HepG2 (cell line): ENCODE measurements around the gene BRD1. TPM values are rescaled to one million over a fixed set of nuclear protein-coding genes. Genes with fewer than 3 reads are reported as not detected.

ENCODE experiments used
- ARID2 ChIP-seq: sonication (generic); formaldehyde crosslinking; IDR thresholded peaks from 2 replicates; pipeline ENCODE4 v1.8.1; 2022; ENCODE audit warnings: mild to moderate bottlenecking, missing genetic modification reagents, borderline replicate concordance
- DRAP1 ChIP-seq: IDR thresholded peaks from 2 replicates; pipeline ENCODE4 v1.6.1; 2016; ENCODE audit warnings: missing genetic modification reagents, missing compliant biosample characterization
- FOXA1 ChIP-seq, 2 experiments: fragments of 450-650 bp in 1 of 2; sonication (generic) in 1 of 2; formaldehyde crosslinking in 1 of 2; IDR thresholded peaks; 2 replicates each; pipeline versions ENCODE4 v1.4.0 to v1.6.1; 2016 to 2020; ENCODE audit warnings: missing genetic modification reagents in 1 of 2
- HNF4A ChIP-seq: sonication (generic); formaldehyde crosslinking; IDR thresholded peaks from 2 replicates; pipeline ENCODE4 v1.4.0; 2020; ENCODE audit warnings: missing genetic modification reagents
- IRF2 ChIP-seq: IDR thresholded peaks from 2 replicates; pipeline ENCODE4 v1.6.1; 2018; ENCODE audit warnings: missing genetic modification reagents, missing compliant biosample characterization
- KMT2A ChIP-seq: sonication (generic); formaldehyde crosslinking; IDR thresholded peaks from 2 replicates; pipeline ENCODE4 v1.4.0; 2020; ENCODE audit warnings: missing genetic modification reagents
- ZBTB42 ChIP-seq: sonication (generic); formaldehyde crosslinking; IDR thresholded peaks from 2 replicates; pipeline ENCODE4 v1.5.0; 2020; ENCODE audit warnings: mild to moderate bottlenecking, missing genetic modification reagents
- ZGPAT ChIP-seq: IDR thresholded peaks from 2 replicates; pipeline ENCODE4 v1.6.1; 2016; ENCODE audit warnings: mild to moderate bottlenecking
- ZNF501 ChIP-seq: sonication (generic); formaldehyde crosslinking; IDR thresholded peaks from 2 replicates; pipeline ENCODE4 v1.5.1; 2020; ENCODE audit warnings: mild to moderate bottlenecking, moderate library complexity, missing genetic modification reagents
- polyA plus RNA-seq, 8 experiments: library from polyadenylated mRNA; depleted of rRNA in 3 of 8; stranded (reverse) in 7 of 8; unstranded in 1 of 8; fragments of >200 nt; fragmentation: Illumina TruSeq in 4 of 8; extraction: Trizol in 4 of 8; gene quantifications; 2 replicates each; pipeline versions ENCODE4 v1.2.1 to v1.2.3, GENCODE V29; 2011 to 2016; ENCODE audit warnings: low read depth in 4 of 8, missing spikeins in 1 of 8, mixed read lengths in 1 of 8; ENCODE audit not compliant: insufficient read depth in 1 of 8
- total RNA-seq, 5 experiments: library from RNA; depleted of rRNA; stranded (reverse); fragments of >200 nt; fragmentation: Illumina TruSeq; extraction: Trizol; gene quantifications; 2 replicates each; pipeline ENCODE4 v1.2.3, GENCODE V29; 2016; ENCODE audit warnings: low read depth in 1 of 5
- TF ChIP-seq, protein P1 (sequence below): sonication (generic); formaldehyde crosslinking; conservative IDR thresholded peaks from 2 replicates; pipeline ENCODE4 v1.4.0; 2020; ENCODE audit warnings: mild to moderate bottlenecking, missing genetic modification reagents, moderate library complexity
- TF ChIP-seq, protein P2 (sequence below): sonication (generic); formaldehyde crosslinking; IDR thresholded peaks from 2 replicates; pipeline ENCODE4 v1.5.0; 2020; ENCODE audit warnings: missing genetic modification reagents
- TF ChIP-seq, protein P3 (sequence below): sonication (generic); formaldehyde crosslinking; IDR thresholded peaks from 2 replicates; pipeline ENCODE4 v1.5.1; 2020; ENCODE audit warnings: mild to moderate bottlenecking, missing genetic modification reagents
- TF ChIP-seq, protein P4 (sequence below): sonication (generic); formaldehyde crosslinking; IDR thresholded peaks from 2 replicates; pipeline ENCODE4 v1.8.0; 2022; ENCODE audit warnings: mild to moderate bottlenecking, missing genetic modification reagents; ENCODE audit not compliant: insufficient replicate concordance

BRD1 gene
- total and polyA plus RNA-seq, 2 of the 13 experiments (the other 11 are each of a cell fraction or from before 2014, with no cell fraction given): 5.1 to 12.0 TPM

GRCh38 chr22:49867303-49868265, 39.9 kb upstream of the BRD1 start (continued):
- TF ChIP-seq KMT2A (CRISPR knock-in tag) (peak; percentile 21; the same call in 1 of the 2 replicates), ARID2 (CRISPR knock-in tag) (no peak), IRF2 (CRISPR knock-in tag) (0 out of 2 replicates have a peak, but pooled peaks have one; percentile 23), HNF4A (CRISPR knock-in tag) (peak; percentile 82), FOXA1 (IDR thresholded peaks at IDR 0.05) (no peak), FOXA1 (CRISPR knock-in tag; IDR thresholded peaks at IDR 0.05) (peak; percentile 25; the same call in 1 of the 2 replicates), ZGPAT (CRISPR knock-in tag) (0 out of 2 replicates have a peak, but pooled peaks have one; percentile 24), ZBTB42 (0 out of 2 replicates have a peak, but pooled peaks have one; percentile 78), DRAP1 (no peak), ZNF501 (CRISPR knock-in tag) (peak; percentile 33)
- TF ChIP-seq, protein P1, sequence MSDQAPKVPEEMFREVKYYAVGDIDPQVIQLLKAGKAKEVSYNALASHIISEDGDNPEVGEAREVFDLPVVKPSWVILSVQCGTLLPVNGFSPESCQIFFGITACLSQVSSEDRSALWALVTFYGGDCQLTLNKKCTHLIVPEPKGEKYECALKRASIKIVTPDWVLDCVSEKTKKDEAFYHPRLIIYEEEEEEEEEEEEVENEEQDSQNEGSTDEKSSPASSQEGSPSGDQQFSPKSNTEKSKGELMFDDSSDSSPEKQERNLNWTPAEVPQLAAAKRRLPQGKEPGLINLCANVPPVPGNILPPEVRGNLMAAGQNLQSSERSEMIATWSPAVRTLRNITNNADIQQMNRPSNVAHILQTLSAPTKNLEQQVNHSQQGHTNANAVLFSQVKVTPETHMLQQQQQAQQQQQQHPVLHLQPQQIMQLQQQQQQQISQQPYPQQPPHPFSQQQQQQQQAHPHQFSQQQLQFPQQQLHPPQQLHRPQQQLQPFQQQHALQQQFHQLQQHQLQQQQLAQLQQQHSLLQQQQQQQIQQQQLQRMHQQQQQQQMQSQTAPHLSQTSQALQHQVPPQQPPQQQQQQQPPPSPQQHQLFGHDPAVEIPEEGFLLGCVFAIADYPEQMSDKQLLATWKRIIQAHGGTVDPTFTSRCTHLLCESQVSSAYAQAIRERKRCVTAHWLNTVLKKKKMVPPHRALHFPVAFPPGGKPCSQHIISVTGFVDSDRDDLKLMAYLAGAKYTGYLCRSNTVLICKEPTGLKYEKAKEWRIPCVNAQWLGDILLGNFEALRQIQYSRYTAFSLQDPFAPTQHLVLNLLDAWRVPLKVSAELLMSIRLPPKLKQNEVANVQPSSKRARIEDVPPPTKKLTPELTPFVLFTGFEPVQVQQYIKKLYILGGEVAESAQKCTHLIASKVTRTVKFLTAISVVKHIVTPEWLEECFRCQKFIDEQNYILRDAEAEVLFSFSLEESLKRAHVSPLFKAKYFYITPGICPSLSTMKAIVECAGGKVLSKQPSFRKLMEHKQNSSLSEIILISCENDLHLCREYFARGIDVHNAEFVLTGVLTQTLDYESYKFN (CRISPR knock-in tag): peak; percentile 72
- TF ChIP-seq, protein P2, sequence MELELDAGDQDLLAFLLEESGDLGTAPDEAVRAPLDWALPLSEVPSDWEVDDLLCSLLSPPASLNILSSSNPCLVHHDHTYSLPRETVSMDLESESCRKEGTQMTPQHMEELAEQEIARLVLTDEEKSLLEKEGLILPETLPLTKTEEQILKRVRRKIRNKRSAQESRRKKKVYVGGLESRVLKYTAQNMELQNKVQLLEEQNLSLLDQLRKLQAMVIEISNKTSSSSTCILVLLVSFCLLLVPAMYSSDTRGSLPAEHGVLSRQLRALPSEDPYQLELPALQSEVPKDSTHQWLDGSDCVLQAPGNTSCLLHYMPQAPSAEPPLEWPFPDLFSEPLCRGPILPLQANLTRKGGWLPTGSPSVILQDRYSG (CRISPR knock-in tag): no peak
- TF ChIP-seq, protein P3, sequence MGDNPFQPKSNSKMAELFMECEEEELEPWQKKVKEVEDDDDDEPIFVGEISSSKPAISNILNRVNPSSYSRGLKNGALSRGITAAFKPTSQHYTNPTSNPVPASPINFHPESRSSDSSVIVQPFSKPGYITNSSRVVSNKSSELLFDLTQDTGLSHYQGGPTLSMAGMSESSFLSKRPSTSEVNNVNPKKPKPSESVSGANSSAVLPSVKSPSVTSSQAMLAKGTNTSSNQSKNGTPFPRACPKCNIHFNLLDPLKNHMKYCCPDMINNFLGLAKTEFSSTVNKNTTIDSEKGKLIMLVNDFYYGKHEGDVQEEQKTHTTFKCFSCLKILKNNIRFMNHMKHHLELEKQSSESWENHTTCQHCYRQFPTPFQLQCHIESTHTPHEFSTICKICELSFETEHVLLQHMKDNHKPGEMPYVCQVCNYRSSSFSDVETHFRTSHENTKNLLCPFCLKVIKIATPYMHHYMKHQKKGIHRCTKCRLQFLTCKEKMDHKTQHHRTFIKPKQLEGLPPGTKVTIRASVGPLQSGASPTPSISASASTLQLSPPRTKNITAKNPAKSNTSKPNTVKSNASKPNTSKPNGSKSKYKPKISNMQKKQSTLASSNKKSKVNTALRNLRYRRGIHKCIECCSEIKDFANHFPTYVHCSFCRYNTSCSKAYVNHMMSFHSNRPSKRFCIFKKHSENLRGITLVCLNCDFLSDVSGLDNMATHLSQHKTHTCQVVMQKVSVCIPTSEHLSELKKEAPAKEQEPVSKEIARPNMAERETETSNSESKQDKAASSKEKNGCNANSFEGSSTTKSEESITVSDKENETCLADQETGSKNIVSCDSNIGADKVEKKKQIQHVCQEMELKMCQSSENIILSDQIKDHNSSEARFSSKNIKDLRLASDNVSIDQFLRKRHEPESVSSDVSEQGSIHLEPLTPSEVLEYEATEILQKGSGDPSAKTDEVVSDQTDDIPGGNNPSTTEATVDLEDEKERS: no peak
- TF ChIP-seq, protein P4, sequence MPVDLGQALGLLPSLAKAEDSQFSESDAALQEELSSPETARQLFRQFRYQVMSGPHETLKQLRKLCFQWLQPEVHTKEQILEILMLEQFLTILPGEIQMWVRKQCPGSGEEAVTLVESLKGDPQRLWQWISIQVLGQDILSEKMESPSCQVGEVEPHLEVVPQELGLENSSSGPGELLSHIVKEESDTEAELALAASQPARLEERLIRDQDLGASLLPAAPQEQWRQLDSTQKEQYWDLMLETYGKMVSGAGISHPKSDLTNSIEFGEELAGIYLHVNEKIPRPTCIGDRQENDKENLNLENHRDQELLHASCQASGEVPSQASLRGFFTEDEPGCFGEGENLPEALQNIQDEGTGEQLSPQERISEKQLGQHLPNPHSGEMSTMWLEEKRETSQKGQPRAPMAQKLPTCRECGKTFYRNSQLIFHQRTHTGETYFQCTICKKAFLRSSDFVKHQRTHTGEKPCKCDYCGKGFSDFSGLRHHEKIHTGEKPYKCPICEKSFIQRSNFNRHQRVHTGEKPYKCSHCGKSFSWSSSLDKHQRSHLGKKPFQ (CRISPR knock-in tag): peak; percentile 51
